ENCODE measurements around the gene LGALS3. TPM values are rescaled to one million over a fixed set of nuclear protein-coding genes. Genes with fewer than 3 reads are reported as not detected.
"Not testable (repeated sequence)": the region's sequence is repeated elsewhere in the genome, so short reads cannot be mapped to it uniquely, and the experiment has no call there.

LGALS3 gene
- 120 and 497 TPM in 2 replicates for total RNA-seq (ENCODE audit: low replicate concordance)
- long read RNA-seq, transcript LGALS3-201 (6 exons, 1,146 nt), result major isoform, 346 of 416 reads
- long read RNA-seq, transcript LGALS3-204 (6 exons, 916 nt), result minor isoform, 8 of 416 reads
- long read RNA-seq, transcript LGALS3-207 (4 exons, 1,734 nt), result minor isoform, 10 of 416 reads
- long read RNA-seq, partial matches to known transcripts, result 16 of 416 reads
- long read RNA-seq, other reads (novel, unspliced or antisense), result 36 of 416 reads

GRCh38 chr14:55129086-55129427 is at the start of gene LGALS3:
LGALS3 (plus strand) TSS chr14:55129252; CDS start chr14:55137374, 8,122 bp downstream.
- TF ChIP-seq CTCF (conservative IDR thresholded peaks at IDR 0.05), result no peak
- peaks cover 14% of the 10 kb centered on the region for H3K36me3 Mint-ChIP-seq
- peak; percentile 71 for DNase-seq (ENCODE audit: extremely low spot score, unreplicated experiment)
- H3K4me1 Mint-ChIP-seq (ENCODE audit: unreplicated experiment), result peaks cover 27% of the 10 kb centered on the region
- H3K4me3 Mint-ChIP-seq, result peak within 1 kb of the TSS; percentile 92
- H3K9me3 Mint-ChIP-seq, result no peaks in the 10 kb centered on the region
- peaks cover 40% of the 10 kb centered on the region for H3K27me3 Mint-ChIP-seq
- H3K27ac Mint-ChIP-seq, result peak within 1 kb of the TSS; percentile 92

- H3K4me1 Mint-ChIP-seq (ENCODE audit: unreplicated experiment); H3K27ac Mint-ChIP-seq; H3K36me3 Mint-ChIP-seq; H3K27me3 Mint-ChIP-seq; H3K9me3 Mint-ChIP-seq; H3K4me3 Mint-ChIP-seq; DNase-seq (ENCODE audit: extremely low spot score, unreplicated experiment): not testable (repeated sequence)
These were observed 49.1 kb upstream of the LGALS3 start for GRCh38 chr14:55079961-55080360.

- no peak for DNase-seq (ENCODE audit: extremely low spot score, unreplicated experiment)
- no peak overlapping the region for H3K4me3 Mint-ChIP-seq
- no peaks in the 10 kb centered on the region for H3K36me3 Mint-ChIP-seq
- H3K27ac Mint-ChIP-seq, result no peak overlapping the region
- no peaks in the 10 kb centered on the region for H3K9me3 Mint-ChIP-seq
- H3K27me3 Mint-ChIP-seq, result no peaks in the 10 kb centered on the region
- H3K4me1 Mint-ChIP-seq (ENCODE audit: unreplicated experiment), result peaks cover 2% of the 10 kb centered on the region
- no peak for TF ChIP-seq CTCF (conservative IDR thresholded peaks at IDR 0.05)
These were observed 44.5 kb upstream of the LGALS3 start for GRCh38 chr14:55084401-55085059.

GRCh38 chr14:55085060-55085660 is 43.9 kb upstream of the LGALS3 start:
- no peaks in the 10 kb centered on the region for H3K9me3 Mint-ChIP-seq
- no peak for TF ChIP-seq CTCF (conservative IDR thresholded peaks at IDR 0.05)

GRCh38 chr14:55086938-55087337 is 42.1 kb upstream of the LGALS3 start:
- Mint-ChIP-seq H3K27ac (no peak overlapping the region), H3K36me3 (no peaks in the 10 kb centered on the region), H3K27me3 (no peaks in the 10 kb centered on the region), H3K9me3 (no peaks in the 10 kb centered on the region), H3K4me1 (ENCODE audit: unreplicated experiment) (peaks cover 9% of the 10 kb centered on the region), H3K4me3 (no peak overlapping the region)
- peak; percentile 42 for DNase-seq (ENCODE audit: extremely low spot score, unreplicated experiment)
- TF ChIP-seq CTCF (conservative IDR thresholded peaks at IDR 0.05), result no peak

More at GRCh38 chr14:55085060-55085660, 43.9 kb upstream of the LGALS3 start:
- Mint-ChIP-seq H3K4me3 (no peak overlapping the region), H3K27ac (no peak overlapping the region), H3K27me3 (no peaks in the 10 kb centered on the region), H3K4me1 (ENCODE audit: unreplicated experiment) (peaks cover 4% of the 10 kb centered on the region), H3K36me3 (no peaks in the 10 kb centered on the region)
- DNase-seq (ENCODE audit: extremely low spot score, unreplicated experiment), result peak; percentile 37

- no peak for TF ChIP-seq CTCF (conservative IDR thresholded peaks at IDR 0.05)
- Mint-ChIP-seq H3K27me3 (no peaks in the 10 kb centered on the region), H3K9me3 (no peaks in the 10 kb centered on the region), H3K27ac (peak overlapping the region; percentile 11), H3K36me3 (no peaks in the 10 kb centered on the region), H3K4me1 (ENCODE audit: unreplicated experiment) (peaks cover 22% of the 10 kb centered on the region), H3K4me3 (no peak overlapping the region)
- no peak for DNase-seq (ENCODE audit: extremely low spot score, unreplicated experiment)
These were observed 40.7 kb upstream of the LGALS3 start for GRCh38 chr14:55088356-55088755.

Measured in type B pancreatic cell (in vitro differentiated cells).